HepG2 (cell line): Measurements from ENCODE around the gene TBC1D22A. TPM values are rescaled to one million over a fixed set of nuclear protein-coding genes. Genes with fewer than 3 reads are reported as not detected.

Experiments used
- CBFB ChIP-seq: sonication (generic); formaldehyde crosslinking; IDR thresholded peaks from 2 replicates; pipeline ENCODE4 v1.4.0; 2020; ENCODE audit warnings: missing genetic modification reagents
- CTCF ChIP-seq: sonication (generic); formaldehyde crosslinking; IDR thresholded peaks from 2 replicates; pipeline ENCODE4 v1.5.0; 2020; ENCODE audit warnings: mild to moderate bottlenecking, missing genetic modification reagents, moderate library complexity
- DRAP1 ChIP-seq: IDR thresholded peaks from 2 replicates; pipeline ENCODE4 v1.6.1; 2016; ENCODE audit warnings: missing genetic modification reagents, missing compliant biosample characterization
- GPBP1L1 ChIP-seq: sonication (generic); formaldehyde crosslinking; IDR thresholded peaks from 2 replicates; pipeline ENCODE4 v1.5.0; 2020; ENCODE audit warnings: mild to moderate bottlenecking, missing genetic modification reagents
- HMG20A ChIP-seq: IDR thresholded peaks from 2 replicates; pipeline ENCODE4 v1.6.1; 2016; ENCODE audit warnings: borderline replicate concordance
- NFKBIZ ChIP-seq: IDR thresholded peaks from 2 replicates; pipeline ENCODE4 v1.6.1; 2018; ENCODE audit warnings: missing genetic modification reagents, missing compliant biosample characterization
- RXRB ChIP-seq: IDR thresholded peaks from 2 replicates; pipeline ENCODE4 v1.6.1; 2016; ENCODE audit warnings: borderline replicate concordance, missing genetic modification reagents, missing compliant biosample characterization
- SKI ChIP-seq: fragments of 450-650 bp; IDR thresholded peaks from one replicate; pipeline ENCODE4 v1.6.1; 2018; ENCODE audit warnings: mild to moderate bottlenecking; ENCODE audit not compliant: partially characterized antibody
- ZNF276 ChIP-seq: sonication (generic); formaldehyde crosslinking; IDR thresholded peaks from 2 replicates; pipeline ENCODE4 v1.4.0; 2020; ENCODE audit warnings: mild to moderate bottlenecking, low read depth, missing genetic modification reagents
- ZNF407 ChIP-seq: sonication (generic); formaldehyde crosslinking; IDR thresholded peaks from one replicate; pipeline ENCODE4 v1.5.1; 2020; ENCODE audit warnings: mild to moderate bottlenecking, missing genetic modification reagents; ENCODE audit errors: not compliant biosample characterization
- ZNF737 ChIP-seq: sonication (generic); formaldehyde crosslinking; IDR thresholded peaks from 2 replicates; pipeline ENCODE4 v1.5.0; 2020; ENCODE audit warnings: missing genetic modification reagents, mild to moderate bottlenecking, borderline replicate concordance
- ZSCAN31 ChIP-seq: sonication (generic); formaldehyde crosslinking; IDR thresholded peaks from 2 replicates; pipeline ENCODE4 v1.5.0; 2020; ENCODE audit warnings: low read depth, mild to moderate bottlenecking, missing genetic modification reagents
- ZZZ3 ChIP-seq: sonication (generic); formaldehyde crosslinking; IDR thresholded peaks from 2 replicates; pipeline ENCODE4 v1.4.0; 2020; ENCODE audit warnings: missing genetic modification reagents, mild to moderate bottlenecking, borderline replicate concordance
- polyA plus RNA-seq, 8 experiments: library from polyadenylated mRNA; depleted of rRNA in 3 of 8; stranded (reverse) in 7 of 8; unstranded in 1 of 8; fragments of >200 nt; fragmentation: Illumina TruSeq in 4 of 8; extraction: Trizol in 4 of 8; gene quantifications; 2 replicates each; pipeline versions ENCODE4 v1.2.1 to v1.2.3, GENCODE V29; 2011 to 2016; ENCODE audit warnings: low read depth in 4 of 8, missing spikeins in 1 of 8, mixed read lengths in 1 of 8; ENCODE audit not compliant: insufficient read depth in 1 of 8
- total RNA-seq, 5 experiments: library from RNA; depleted of rRNA; stranded (reverse); fragments of >200 nt; fragmentation: Illumina TruSeq; extraction: Trizol; gene quantifications; 2 replicates each; pipeline ENCODE4 v1.2.3, GENCODE V29; 2016; ENCODE audit warnings: low read depth in 1 of 5

TBC1D22A gene
- total and polyA plus RNA-seq, 2 of the 13 experiments (the other 11 are each of a cell fraction or from before 2014, with no cell fraction given) = 17.3 to 18.0 TPM

GRCh38 chr22:46798366-46799350, 36.2 kb downstream of the TBC1D22A start (continued):
- TF ChIP-seq CTCF (CRISPR knock-in tag) = peak; percentile 100
- TF ChIP-seq ZNF276 = no peak
- peak; percentile 75 for TF ChIP-seq RXRB
- TF ChIP-seq GPBP1L1 (CRISPR knock-in tag) = no peak
- TF ChIP-seq CBFB (CRISPR knock-in tag) = peak; percentile 44; the same call in 1 of the 2 replicates
- peak; percentile 78 for TF ChIP-seq ZSCAN31 (CRISPR knock-in tag)
- 0 out of 2 replicates have a peak, but pooled peaks have one; percentile 47 for TF ChIP-seq NFKBIZ
- TF ChIP-seq ZNF737 (CRISPR knock-in tag) = 0 out of 2 replicates have a peak, but pooled peaks have one; percentile 43
- no peak for TF ChIP-seq ZZZ3 (CRISPR knock-in tag)
- peak; percentile 59; the same call in 1 of the 2 replicates for TF ChIP-seq DRAP1 (CRISPR knock-in tag)
- TF ChIP-seq ZNF407 (CRISPR knock-in tag) = no peak
- peak; percentile 36; the same call in 1 of the 2 replicates for TF ChIP-seq HMG20A (CRISPR knock-in tag)
- TF ChIP-seq SKI = peak; percentile 60
